Effector CD8-positive, alpha-beta T cell (primary cell): Measurements from ENCODE around the gene GPR37L1.
"Not testable (repeated sequence)": the region's sequence is repeated elsewhere in the genome, so short reads cannot be mapped to it uniquely, and the experiment has no call there.

Experiments used
- DNase-seq: peaks from one replicate; lab custom pipeline; 2025; lab: John Stamatoyannopoulos, UW

The GPR37L1 gene

DNA sequence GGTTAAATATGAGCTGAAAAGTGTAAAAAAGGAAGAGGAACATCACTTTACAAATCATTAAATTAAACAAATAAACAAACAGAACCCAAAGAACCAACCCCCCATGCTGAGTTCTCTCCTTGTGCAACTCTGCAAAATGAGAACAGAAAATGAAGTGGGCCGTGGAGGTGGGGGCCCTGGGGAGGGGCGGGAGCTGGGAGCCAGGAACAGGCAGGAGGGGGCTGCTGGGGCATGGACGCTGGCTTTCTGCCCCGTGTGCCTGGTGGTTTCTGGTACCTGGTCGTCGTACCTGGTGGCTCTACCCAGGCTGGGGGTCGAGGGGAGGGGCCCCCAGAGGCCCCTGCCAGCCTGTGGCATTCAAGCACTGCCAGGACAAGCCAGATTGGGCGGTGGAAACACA, 10.8 kb downstream of the GPR37L1 start:
- DNase-seq: no peak

DNA sequence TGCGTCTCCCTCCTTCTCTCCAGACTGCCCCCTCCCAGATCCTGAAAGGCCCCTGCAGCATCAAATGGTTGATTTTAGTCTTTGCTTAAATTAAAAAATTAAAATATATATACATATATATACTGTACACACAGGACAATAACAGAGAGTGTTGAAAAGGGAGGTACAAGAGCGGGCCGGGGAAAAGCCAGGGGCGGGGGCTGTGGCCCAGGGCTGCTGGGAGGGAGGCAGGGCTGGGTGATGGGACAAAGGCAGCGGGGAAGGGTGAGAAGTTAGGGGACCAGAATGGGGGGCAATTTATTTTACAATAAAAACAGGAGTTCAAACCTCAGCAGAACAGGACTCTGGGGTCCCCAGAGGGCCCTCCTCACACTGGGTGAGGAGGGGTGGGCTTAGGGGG, 11.3 kb downstream of the GPR37L1 start:
- no peak for DNase-seq

DNA sequence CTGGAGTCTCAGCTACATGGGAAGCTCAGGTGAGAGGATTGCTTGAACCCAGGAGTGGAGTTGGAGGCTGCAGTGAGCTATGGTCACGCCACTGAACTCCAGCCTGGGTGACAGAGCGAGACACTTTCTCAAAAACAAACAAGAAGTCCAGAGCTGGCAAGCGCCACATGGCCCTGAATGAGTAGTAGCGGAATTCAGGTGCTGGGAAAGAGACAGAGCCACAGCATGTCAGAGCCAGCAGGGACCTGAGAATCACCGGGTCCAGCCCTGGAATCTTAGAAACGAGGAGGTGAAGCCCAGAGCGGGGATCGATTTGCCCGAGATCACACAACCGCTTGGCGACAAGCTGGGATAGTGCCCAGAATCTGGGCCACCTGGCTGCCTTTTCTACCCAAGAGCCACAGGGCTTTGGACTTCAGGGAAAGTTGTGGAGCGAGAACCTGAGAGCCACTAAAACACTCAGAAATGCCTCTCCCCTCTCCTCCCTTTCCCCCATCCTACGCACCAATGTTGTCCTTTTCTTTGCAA, 12.0 kb downstream of the GPR37L1 start:
- no peak for DNase-seq

DNA sequence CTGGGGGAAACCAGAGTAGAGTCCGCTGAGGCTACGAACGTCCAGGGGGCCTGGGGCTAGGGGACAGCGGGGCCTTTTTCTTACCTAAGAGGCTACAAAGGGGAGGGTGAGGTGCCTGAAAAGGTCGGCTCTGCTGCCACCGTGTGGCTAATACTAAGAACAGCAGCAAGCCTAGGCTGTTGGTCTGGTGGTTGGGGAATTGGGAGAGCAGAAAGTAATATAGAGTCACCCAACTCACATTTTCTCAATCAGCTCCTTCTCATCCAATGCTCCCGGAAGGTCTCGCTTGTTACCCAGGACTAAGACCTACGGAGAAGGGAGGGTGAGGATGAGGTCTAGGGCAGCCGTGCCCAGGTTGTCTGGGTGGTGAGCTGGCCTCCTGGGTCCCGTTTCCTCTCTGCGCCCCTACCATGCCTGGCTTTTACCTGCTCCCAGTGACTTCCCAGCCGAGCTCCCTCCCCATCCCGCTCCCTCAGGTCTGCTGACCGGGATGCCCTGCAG, 12.6 kb downstream of the GPR37L1 start:
- peak; percentile 20 for DNase-seq

DNA sequence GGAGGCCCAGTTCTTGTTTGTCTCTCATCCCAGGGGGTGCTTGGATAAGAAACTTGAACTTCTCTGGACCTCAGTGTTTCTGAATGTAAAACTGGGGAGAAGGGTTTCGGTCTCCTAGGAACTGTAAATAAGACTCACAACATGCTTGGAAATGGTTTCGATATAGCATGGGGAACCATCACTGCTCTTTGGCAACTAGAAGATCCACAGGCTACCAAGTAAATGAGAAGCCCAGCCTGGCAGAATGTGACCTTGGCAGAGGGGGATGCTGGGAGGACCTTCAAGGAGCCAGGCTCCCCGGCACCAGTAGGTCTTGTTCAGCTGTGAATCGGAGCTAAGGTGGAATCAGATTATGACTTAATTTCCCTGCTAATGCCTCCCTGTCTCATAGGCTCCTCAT, 18.1 kb downstream of the GPR37L1 start:
- no peak for DNase-seq

DNA sequence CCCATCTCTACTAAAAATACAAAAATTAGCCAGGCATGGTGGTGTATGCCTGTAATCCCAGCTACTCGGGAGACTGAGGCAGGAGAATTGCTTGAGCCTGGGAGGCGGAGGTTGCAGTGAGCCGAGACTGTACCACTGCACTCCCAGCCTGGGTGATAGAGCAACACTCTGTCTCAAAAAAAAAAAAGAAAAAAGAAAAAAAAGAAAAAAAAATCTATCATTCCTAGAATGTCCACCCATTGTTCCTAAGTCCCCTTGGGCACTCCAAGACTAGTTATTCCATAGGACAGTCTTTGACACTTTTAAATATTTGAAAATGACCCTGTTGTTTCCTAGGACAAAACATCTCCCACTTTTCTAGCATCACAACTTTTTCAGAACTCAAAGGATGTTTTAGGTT, 18.8 kb downstream of the GPR37L1 start:
- not testable (repeated sequence) for DNase-seq

DNA sequence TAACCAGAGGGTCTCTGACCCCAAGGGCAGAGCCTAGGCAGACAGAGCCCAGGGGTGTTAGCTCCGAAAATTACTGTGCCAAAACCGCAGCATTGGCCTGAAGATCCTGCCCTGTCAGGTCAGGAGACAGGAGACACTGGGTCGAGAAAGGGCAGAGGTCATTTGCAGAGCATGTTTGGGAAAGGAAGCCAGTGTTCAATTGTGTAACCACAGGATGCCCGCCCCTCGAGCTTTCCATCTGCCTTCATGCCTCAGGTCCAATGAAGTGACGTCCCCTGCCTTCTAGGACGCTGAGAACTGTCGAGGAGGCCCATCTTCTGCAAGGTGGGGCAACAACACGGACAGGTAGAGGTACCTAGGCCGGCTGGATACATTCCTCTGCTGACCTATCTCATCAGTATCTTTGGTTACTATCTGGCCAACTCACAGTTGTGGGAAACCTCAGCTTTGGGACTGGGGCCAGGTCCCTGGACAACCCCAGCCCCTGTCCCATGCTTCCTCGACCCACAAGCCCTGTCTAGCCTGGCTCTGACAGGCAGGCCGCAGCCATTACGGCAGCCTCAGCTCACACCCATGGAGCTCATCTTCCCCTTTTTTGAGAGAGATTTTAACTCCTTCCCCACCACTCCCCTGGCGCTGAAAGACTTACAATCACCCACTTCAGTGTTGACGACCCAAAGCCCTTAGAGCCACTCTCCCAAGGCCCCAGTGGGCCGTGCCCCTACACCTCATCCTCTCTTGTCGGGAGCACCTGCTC, 20.5 kb downstream of the GPR37L1 start:
- no peak for DNase-seq

DNA sequence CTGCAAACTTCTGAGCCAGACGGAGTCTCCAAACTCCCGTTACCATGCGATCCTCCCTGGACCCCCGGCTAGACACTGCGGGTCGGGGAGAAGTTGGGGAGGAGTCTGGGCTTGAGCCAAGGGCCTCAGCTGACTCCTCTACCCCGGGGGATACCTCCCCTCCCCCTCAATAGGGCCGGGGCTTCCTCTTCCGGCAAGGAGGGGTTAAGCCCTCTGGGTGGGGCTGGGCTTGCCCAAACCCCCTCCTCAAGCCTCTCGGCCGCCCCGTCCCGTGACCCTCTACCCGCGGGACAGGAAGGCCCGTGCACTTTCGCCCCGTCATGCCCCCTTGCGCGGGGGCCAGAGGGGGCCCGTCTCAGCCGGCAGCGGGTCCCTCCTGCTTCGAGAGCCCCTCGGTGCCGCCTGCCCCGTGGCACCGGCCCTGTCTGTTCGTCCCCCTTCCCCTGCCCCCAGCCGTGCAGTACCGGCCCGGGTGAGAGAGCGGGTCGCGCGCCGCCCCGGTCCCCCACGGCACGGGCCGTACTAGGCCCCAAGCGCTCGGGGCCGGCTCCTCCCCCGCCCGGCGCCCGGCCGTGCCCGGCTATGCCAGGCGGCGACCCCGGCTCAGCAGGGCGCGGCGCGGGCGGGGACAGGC, 21.2 kb downstream of the GPR37L1 start:
- DNase-seq: no peak

DNA sequence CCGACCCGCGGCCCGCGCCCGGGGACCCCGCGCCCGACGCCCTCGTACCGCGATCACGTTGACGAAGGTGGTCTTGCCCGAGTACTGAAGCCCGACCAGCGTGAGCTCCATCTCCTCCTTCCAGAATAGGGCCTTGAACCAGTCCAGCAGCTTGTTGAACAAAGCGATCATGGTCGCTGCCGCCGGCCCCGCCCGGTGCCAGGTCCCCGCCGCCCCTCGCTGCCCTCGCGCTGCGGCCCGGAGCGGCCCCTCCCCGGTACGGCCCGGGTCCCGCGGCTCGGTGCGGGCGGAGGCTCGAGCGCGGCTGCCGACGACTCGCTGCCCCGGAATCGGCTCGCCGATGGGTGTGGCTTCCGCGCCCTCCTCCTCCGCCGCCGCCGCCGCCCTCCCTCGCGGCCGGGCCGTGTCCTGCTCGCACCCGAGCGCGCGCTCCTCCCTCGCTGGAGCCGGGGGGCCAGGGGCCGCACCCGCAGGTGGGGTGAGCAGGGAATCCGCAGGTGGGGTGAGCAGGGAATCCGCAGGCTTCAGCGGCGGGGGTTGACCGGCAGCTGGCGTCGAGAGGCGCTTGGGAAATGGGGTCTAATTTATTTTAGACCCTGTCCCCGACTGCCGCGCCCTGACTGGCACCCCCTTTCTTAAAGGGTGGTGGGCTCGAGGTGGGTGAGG, 21.8 kb downstream of the GPR37L1 start, which contains the start of gene ARL8A:
ARL8A (minus strand) TSS at position 336 of the 666 bp plus-strand sequence; CDS start at position 171, 165 bp downstream.
- peak; percentile 40 for DNase-seq

DNA sequence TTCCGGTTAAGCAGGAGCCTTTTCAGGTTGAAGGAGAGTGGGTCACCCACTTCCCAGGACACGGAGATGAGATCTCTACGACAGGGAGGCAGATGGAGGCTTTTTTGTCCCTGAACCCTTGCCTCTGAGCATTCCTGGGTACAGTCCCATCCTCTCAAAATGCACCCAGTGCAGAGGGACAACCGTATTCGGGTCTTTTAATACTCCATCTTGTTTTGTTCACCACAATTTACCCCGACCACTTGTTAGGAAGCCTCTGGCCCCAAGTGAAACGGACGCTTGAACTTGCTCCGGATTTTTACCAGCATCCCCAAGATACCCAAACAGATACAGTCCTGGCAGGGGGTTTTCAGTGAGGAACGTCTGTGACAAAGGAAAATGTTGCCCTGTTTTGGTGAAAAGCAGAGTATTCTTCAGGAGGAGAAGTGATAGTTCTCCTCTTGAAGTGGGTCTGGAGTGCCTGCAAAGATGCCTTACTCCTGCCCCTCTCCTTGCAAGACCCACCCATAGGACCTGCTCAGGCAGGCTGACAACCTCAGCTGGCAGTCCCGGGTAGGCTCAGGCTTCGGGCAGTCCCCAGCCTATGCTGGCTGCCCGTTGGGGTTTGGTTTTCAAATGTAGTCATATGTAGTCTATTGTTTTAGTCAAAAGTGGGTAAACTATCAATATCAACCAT, 22.5 kb downstream of the GPR37L1 start:
- no peak for DNase-seq

DNA sequence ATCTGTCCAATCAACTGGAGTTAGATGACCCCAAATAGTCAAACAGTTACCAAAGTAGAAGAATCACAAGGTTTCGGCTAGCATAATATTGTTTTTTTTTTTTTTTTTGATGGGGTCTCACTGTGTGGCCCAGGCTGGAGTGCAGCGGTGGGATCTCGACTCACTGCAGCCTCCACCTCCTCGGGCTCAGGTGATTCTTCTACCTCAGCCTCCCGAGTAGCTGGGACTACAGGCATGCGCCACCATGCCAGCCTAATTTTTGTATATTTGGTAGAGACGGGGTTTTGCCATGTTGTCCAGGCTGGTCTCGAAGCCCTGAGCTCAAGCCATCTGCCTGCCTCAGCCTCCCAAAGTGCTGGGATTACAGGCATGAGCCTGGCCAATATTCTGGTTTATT, 23.0 kb downstream of the GPR37L1 start:
- not testable (repeated sequence) for DNase-seq

DNA sequence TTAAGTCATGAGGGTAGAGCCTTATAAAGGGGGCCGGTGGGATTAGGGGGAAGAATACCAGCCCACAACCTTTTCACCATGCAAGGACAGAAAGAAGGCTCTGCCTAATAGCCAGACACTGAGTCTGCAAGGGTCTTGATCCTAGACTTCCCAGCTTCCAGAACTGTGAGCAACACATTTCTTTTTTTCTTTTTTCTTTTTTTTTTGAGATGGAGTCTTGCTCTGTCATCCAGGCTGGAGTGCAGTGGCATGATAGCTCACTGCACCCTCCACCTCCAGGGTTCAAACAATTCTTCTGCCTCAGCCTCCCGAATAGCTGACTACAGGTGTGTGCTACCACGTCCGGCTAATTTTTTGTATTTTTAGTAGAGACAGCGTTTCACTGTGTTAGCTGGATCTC, 23.6 kb downstream of the GPR37L1 start:
- DNase-seq: no peak

DNA sequence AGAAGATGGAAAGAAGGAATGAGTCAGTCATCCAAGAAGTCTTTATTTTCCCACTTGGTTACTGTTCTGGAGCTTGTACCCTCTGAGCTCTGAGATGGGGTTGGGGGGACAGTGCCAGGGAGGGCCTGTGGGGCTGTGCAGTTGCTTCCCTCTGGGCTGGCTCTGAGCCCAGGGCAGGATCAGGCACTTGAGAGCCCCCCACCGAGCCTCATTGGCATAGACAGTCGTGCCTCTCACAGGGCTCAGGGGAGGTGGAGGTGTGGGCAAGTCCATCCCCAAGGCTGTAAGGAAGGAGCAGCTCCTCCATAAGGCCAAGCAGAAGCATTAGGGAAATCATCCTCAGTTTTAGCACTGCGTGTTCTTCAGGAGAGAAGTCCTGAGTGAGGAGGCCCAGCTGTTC, 24.3 kb downstream of the GPR37L1 start:
- no peak for DNase-seq

DNA sequence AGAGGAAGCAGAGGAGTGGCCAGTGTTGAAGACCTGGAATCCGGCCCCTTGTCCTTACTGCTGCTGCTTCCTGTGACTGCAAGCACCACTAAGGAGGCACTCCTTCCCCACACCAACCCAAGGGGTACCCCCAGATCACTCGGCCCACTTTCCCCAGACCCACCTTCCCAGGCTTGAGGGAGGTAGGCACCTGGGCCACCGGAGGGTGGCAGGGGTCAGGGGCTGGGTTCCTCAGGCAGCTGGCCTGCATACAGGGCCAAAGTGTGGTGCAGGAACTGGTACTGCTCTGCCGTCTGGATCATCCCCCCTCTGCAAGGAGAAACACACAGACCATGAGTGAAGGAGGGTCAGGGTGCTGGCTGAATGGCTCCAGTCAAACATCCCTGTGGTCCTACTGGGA, 25.7 kb downstream of the GPR37L1 start:
- no peak for DNase-seq

DNA sequence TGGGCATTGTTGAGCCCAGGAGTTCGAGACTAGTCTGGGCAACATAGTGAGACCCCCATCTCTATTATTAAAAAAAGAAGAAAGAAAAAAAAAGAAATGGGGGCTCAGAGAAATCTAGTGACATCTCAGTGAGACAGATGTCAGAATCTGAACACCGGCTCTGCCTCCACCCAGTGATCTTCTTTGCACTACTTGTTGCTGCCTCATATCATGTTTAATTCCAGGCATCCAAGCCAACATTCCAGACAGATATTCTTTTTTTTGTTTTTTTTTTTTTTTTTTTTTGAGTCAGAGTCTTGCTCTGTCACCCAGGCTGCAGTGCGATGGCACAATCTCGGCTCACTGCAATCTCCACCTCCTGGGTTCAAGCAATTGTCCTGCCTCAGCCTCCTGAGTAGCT, 26.8 kb downstream of the GPR37L1 start:
- no peak for DNase-seq

DNA sequence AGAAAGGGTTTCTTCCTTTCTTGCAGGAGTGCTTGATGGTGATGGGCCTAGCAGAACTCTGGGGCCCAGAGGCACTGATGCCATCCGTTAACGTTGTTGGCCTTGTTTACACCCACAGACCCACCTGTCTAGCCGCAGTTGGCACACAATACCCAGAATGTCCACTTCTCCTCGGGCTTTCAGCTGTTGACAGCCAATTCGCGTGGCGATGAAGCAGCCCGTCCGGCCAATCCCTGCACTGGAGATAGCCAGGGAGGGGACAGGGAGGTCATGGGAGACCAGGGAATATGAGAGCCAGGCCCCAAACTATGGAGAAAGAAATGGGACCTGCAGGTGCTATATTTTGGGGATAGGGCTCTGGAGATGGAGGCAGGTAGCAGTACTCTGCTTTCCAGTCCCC, 27.5 kb downstream of the GPR37L1 start:
- no peak for DNase-seq

DNA sequence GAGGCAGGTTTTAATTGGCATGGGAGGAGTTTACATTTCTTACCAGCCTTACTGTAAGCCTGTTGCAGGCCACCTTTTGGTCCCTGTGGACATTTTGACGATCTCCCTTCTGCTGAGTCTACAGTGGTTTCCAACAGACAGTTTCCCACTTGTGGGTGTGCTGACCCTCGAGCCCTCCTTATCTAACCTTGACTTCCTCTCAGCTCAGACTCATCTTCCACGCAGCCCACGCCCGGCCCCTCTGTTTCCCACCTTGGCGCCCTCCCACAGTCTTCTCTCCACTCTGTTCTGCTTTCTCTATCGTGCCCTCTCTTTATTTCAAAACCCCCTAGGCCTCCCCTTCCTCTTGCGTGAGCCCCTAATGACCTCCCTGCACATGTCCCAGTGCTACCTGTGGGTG, 27.9 kb downstream of the GPR37L1 start:
- no peak for DNase-seq

DNA sequence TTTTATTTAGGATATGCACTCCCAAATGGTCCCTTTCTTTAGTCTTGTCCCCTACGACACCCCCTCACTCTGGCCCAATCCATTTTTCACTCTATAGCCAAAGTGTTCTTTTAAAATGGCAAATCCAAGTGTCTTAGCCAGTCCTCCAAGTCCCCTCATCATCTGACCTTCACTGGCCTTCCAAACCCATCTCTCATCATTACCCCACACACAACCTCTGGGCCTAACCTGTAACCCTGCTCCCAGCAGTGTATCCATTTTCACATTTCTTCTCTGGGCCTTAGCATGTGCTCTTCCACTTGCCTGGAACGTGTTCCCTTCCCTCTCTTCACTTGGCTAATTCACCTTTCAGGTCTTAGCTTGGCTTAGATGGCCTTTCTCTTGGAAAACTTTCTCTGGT, 28.3 kb downstream of the GPR37L1 start:
- no peak for DNase-seq

DNA sequence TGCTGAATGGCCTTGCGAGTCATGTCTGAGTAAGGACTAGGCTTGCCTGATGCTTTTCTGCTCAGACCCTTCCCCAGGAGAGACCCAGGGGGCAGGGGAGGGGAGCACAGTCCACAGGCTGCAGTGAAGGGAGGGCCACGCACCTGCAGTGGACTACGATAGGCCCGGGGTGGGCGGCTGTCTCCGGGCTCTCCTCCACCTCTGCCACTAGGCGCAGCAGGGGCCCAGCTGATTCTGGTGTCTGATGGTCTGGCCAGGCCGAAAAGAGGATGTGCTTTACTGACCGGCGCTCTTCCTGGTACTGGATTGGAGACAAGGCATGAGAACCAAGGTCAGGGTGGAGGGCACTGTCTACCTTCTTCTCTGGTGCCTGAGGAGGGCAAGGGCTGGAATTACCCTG, 29.7 kb downstream of the GPR37L1 start:
- DNase-seq: no peak

DNA sequence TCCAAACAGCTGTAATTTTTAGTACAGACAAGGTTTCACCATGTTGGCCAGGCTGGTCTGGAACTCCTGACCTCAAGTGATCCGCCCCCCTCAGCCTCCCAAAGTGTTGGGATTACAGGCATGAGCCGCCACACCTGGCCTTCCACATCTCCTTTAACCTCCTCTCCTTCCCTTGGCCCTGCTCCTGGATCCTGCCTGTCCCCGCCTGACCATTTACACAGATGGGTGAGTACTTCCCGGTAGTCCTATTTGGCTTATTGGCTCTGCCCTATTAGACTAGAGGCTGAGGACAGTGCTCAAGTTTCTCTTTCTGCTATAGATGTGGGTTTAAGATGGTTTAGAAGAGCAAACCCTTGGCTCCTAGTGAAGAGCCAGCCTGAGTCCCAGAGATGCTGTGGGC, 30.6 kb downstream of the GPR37L1 start:
- no peak for DNase-seq

DNA sequence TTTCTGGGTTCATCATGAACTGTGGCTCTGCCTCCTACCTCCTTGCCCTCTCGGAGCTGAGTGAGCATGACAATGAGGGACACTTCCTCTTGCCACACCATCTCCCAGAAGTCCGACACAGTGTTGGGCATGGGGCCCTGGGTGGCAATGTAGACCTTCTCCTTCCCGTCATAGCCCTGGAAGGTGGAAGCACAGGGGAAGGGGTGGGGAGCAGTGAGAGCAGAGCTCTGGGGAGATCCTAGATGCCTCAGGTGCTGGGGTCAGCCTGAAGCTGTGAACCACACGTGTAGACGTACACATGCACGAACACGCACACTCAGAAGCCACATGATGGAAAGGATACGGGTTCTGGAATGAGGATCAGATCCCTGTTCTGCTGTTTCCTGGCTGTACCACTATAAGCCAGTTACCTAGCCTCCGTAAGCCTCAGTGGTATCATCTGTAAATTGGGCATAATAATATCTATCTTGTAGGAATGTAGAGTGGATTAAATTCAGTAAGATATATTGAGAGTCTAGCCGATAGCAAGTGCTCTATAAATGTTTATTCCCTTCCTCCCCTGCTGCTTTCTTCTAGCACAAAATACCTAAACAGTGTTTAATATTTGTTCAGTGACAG, 31.5 kb downstream of the GPR37L1 start:
- no peak for DNase-seq
